ENCODE results near the gene FAM53B.

- no peak for TF ChIP-seq CTCF (IDR thresholded peaks at IDR 0.05 in 4 of 5, conservative IDR thresholded peaks at IDR 0.05 in 1 of 5)
- no peak for TF ChIP-seq POLR2A (IDR thresholded peaks at IDR 0.05)
Measured at GRCh38 chr10:124686707-124687376, 57.3 kb downstream of the FAM53B start.

All from gastrocnemius medialis (tissue), 4 donors.